Gastrocnemius medialis (tissue), 4 donors: ENCODE data around the gene ZDHHC14. TPM values are rescaled to one million over a fixed set of nuclear protein-coding genes. Genes with fewer than 3 reads are reported as not detected.

Experiments
- ATAC-seq, 2 donors: fragments of 150-250 bp; one replicate each; pipeline ENCODE4 v1.9.1; 2016
- DNase-seq, 2 donors: peaks; one replicate each; pipeline ENCODE4 v3.0.0-alpha.2; 2019
- H3K27ac ChIP-seq, 4 donors: fragments of 200-600 bp; sonication (generic); 1 replicate in 1 of 4; 2 replicates in 3 of 4; pipeline ENCODE4 v1.5.1; 2016 to 2018; ENCODE audit warnings: mild to moderate bottlenecking in 2 of 4, moderate library complexity in 1 of 4
- H3K27me3 ChIP-seq, 3 donors: fragments of 200-600 bp; sonication (generic) in 2 of 3; 1 replicate in 1 of 3; 2 replicates in 2 of 3; pipeline versions ENCODE4 v1.5.1 to v1.6.0; 2016 to 2019; ENCODE audit warnings: mild to moderate bottlenecking in 1 of 3, moderate library complexity in 1 of 3
- H3K36me3 ChIP-seq, 2 donors: fragments of 200-600 bp; sonication (generic) in 1 of 2; one replicate each; pipeline ENCODE4 v1.5.1; 2017 to 2018
- H3K4me1 ChIP-seq, 2 donors: fragments of 200-600 bp; sonication (generic) in 1 of 2; one replicate each; pipeline ENCODE4 v1.5.1; 2016 to 2017; ENCODE audit warnings: mild to moderate bottlenecking in 2 of 2
- H3K4me3 ChIP-seq, 4 donors: fragments of 200-600 bp; sonication (generic) in 3 of 4; 1 replicate in 1 of 4; 2 replicates in 3 of 4; pipeline ENCODE4 v1.5.1; 2016 to 2019; ENCODE audit warnings: mild to moderate bottlenecking in 2 of 4
- H3K9me3 ChIP-seq, 3 donors: fragments of 200-600 bp; sonication (generic) in 2 of 3; 1 replicate in 1 of 3; 2 replicates in 2 of 3; pipeline ENCODE4 v1.5.1; 2016 to 2019
- POLR2A ChIP-seq, 2 donors: fragments of 450-650 bp; IDR thresholded peaks; one replicate each; pipeline ENCODE4 v1.6.1; 2017; ENCODE audit warnings: antibody characterized with exemption in 2 of 2, mild to moderate bottlenecking in 2 of 2, moderate library complexity in 2 of 2
- in situ Hi-C, 4 donors: fragments of 200-750 bp; cut with MboI; loops; one replicate each; pipeline versions ENCODE4 v1.15.0 to v1.8.0; 2017; ENCODE audit warnings: low sequenced_read_pairs in 4 of 4
- intact Hi-C: fragments of 100-400 bp; cut with DNase I; formaldehyde crosslinking; loops from one replicate; pipeline ENCODE4 v1.15.1; 2023; ENCODE audit warnings: low total_unique reads
- total RNA-seq, 4 donors: library from RNA; depleted of rRNA; stranded (reverse); fragments of >200 nt; gene quantifications; one replicate each; pipeline versions ENCODE4 v1.1.0 to v1.2.3, GENCODE V29; 2016
- TF ChIP-seq, protein P1 (sequence below), 5 experiments: fragments of 450-650 bp in 3 of 5; fragments of 200-600 bp in 2 of 5; sonication (generic) in 2 of 5; IDR thresholded peaks in 4 of 5; conservative IDR thresholded peaks in 1 of 5; 1 replicate in 4 of 5; 2 replicates in 1 of 5; pipeline ENCODE4 v1.5.1; 2016 to 2019; ENCODE audit warnings: antibody characterized with exemption in 5 of 5, mild to moderate bottlenecking in 3 of 5, moderate library complexity in 3 of 5

Gene ZDHHC14
- total RNA-seq, 4 donors from 2014 or later, result 3.7 to 7.7 (median 5.9) TPM

DNA sequence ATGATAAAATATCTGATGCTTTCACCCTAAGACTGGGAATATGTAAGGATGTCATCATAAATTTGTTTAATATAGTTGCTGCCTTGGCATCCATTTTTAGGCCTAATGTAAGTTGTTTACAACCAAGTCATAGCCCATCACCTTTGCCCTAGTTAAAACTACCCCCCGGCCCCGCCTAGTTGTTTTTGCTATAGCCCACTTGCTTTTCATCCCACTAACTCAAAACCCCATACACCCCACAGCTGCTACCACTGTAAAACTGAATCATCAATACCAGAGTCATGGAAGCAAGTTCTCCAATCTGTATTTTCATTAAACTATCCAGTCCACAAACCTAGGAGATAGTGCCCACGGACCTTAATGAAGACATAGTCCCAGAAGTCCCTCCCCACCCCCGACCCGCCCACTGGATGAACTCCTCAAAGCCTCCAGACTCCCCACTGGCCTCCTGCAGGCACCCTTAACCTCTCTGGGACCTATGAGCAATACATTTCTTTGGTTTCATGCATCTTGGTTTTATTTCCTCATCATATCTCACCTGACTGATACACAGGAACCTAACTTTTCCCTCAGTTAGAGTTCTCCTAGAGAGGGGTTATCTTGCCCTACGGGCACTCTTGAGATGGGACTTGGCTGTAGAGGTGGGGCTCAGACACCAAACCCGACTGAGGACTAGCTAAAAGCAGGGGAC, 12.5 kb upstream of the ZDHHC14 start:
- no peaks in the 10 kb centered on the region for H3K9me3 ChIP-seq
- no peaks in the 10 kb centered on the region for H3K27me3 ChIP-seq
- no peak for DNase-seq
- TF ChIP-seq POLR2A (IDR thresholded peaks at IDR 0.05), result no peak
- TF ChIP-seq, protein P1, sequence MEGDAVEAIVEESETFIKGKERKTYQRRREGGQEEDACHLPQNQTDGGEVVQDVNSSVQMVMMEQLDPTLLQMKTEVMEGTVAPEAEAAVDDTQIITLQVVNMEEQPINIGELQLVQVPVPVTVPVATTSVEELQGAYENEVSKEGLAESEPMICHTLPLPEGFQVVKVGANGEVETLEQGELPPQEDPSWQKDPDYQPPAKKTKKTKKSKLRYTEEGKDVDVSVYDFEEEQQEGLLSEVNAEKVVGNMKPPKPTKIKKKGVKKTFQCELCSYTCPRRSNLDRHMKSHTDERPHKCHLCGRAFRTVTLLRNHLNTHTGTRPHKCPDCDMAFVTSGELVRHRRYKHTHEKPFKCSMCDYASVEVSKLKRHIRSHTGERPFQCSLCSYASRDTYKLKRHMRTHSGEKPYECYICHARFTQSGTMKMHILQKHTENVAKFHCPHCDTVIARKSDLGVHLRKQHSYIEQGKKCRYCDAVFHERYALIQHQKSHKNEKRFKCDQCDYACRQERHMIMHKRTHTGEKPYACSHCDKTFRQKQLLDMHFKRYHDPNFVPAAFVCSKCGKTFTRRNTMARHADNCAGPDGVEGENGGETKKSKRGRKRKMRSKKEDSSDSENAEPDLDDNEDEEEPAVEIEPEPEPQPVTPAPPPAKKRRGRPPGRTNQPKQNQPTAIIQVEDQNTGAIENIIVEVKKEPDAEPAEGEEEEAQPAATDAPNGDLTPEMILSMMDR (IDR thresholded peaks at IDR 0.05 in 4 of 5, conservative IDR thresholded peaks at IDR 0.05 in 1 of 5), result no peak
- H3K4me3 ChIP-seq, result no peak overlapping the region
- H3K4me1 ChIP-seq, result no peaks in the 10 kb centered on the region
- in situ Hi-C loops (no loop called here), intact Hi-C loops (no loop called here)
- no peaks in the 10 kb centered on the region for H3K36me3 ChIP-seq
- ATAC-seq, result no peak
- no peak overlapping the region for H3K27ac ChIP-seq

DNA sequence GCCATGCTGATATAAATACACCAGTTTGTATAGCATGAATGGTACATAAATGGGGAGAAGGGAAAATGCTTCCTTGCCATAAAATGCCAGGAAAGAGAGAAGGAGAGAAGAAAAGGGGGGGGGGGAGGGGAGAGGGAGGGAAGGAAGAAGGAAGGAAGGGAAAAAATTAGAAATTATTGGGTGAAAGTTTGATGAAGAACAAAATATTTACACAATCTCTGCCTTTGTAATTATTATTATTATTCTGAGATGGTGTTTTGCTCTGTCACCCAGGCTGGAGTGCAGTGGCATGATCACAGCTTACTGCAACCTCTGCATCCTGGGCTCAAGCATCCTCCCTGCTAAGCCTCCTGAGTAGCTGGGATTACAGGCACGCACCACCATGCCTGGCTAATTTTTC, 10.2 kb upstream of the ZDHHC14 start:
- no peak for ATAC-seq
- H3K4me1 ChIP-seq, result no peaks in the 10 kb centered on the region
- in situ Hi-C loops, result loop anchor here in 1 of 4 donors (10.0 kb wide), 1 partner anchor 46 kb away; the partner anchor contains the start of gene TMEM242

DNA sequence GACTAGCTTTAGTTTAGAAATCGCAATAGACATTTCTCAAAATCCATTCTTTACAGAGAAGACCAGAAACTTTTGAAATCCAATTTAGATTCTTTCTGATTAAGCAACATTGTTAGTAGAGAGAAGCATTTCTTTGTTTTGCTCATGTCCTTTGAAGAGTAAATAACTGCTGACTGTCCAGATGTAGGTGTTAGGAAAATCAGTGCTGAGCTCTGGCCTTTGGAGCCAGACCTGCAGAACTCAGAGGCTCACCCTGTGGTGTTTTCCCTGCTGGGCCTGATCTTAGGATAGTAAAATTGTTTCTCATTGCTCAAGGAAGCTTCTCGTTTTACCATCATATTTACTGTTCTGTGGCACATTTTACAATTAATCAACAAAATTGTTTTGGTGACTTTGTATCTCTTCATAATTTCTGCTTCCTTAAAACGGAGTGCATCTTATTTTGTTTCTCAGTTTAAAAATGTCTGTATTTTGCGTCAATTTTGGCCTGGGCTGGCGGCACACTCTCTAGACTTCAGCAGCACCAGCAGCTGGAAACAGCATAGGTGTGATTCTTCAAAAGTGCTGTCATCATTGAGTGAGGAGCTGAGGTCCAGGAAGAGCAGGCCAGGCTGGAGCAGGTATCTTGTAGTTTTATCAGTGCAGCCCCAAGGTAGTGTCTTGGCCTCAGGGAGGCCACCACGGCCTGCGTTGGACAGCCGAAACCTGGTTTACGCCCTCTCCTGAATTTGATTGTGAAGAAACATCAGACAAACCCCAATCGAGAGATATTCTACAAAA, 8.3 kb upstream of the ZDHHC14 start:
- in situ Hi-C loops (loop anchor here in 1 of 4 donors (10.0 kb wide), 1 partner anchor 48 kb away; the partner anchor contains the start of gene TMEM242), intact Hi-C loops (no loop called here)
- no peak for TF ChIP-seq POLR2A (IDR thresholded peaks at IDR 0.05)
- TF ChIP-seq, protein P1 (IDR thresholded peaks at IDR 0.05 in 4 of 5, conservative IDR thresholded peaks at IDR 0.05 in 1 of 5), result no peak

More for the DNA sequence above, 10.2 kb upstream of the ZDHHC14 start:
- no peak overlapping the region for H3K27ac ChIP-seq
- TF ChIP-seq, protein P1 (IDR thresholded peaks at IDR 0.05 in 4 of 5, conservative IDR thresholded peaks at IDR 0.05 in 1 of 5), result no peak
- no peak for TF ChIP-seq POLR2A (IDR thresholded peaks at IDR 0.05)
- no peak for DNase-seq
- H3K36me3 ChIP-seq, result no peaks in the 10 kb centered on the region
- H3K4me3 ChIP-seq, result no peak overlapping the region
- intact Hi-C loops, result no loop called here
- no peaks in the 10 kb centered on the region for H3K27me3 ChIP-seq
- H3K9me3 ChIP-seq, result no peaks in the 10 kb centered on the region

DNA sequence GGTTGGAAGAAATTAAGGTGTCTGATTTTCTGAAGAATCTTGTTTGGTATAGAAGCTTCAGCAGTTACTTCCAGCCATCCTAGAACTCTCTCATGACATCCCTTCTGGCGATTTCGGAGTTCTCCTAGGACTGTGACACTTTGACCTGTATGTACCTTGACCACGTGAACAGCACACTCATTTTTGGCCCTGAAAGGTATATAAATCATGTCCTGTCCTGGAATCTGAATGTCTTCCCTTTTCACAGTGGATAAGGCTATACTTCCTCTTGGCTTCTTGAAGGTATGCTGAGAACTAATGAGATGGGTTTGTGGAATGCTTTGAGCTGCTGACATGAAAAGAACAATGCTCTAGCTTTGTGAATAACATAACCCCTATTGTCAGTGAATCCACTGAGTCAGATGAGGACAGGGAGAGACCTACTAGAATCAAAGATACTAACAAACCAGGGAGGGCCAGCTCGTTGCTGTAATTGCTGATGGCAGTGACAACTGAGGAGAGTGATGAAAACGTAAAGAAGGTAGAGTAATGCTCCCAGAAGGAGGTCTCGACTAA, 6.0 kb upstream of the ZDHHC14 start:
- no peak overlapping the region for H3K4me3 ChIP-seq
- in situ Hi-C loops, result loop anchor here in 2 of 4 donors (5.0 to 25.0 kb wide), 3 partner anchors 43 to 212 kb away; partner anchors contain the start of gene TMEM242 (in 1 of the 2)
- H3K4me1 ChIP-seq, result peaks cover 5% of the 10 kb centered on the region in 2 donors
- no peak for DNase-seq
- intact Hi-C loops, result no loop called here
- TF ChIP-seq, protein P1 (IDR thresholded peaks at IDR 0.05 in 4 of 5, conservative IDR thresholded peaks at IDR 0.05 in 1 of 5), result no peak
- TF ChIP-seq POLR2A (IDR thresholded peaks at IDR 0.05), result no peak
- H3K27ac ChIP-seq, result no peak overlapping the region
- no peak for ATAC-seq
- no peaks in the 10 kb centered on the region for H3K36me3 ChIP-seq
- H3K27me3 ChIP-seq, result no peaks in the 10 kb centered on the region
- no peaks in the 10 kb centered on the region for H3K9me3 ChIP-seq

More for the DNA sequence above, 8.3 kb upstream of the ZDHHC14 start:
- Histone ChIP-seq H3K27me3 (no peaks in the 10 kb centered on the region), H3K4me3 (no peak overlapping the region), H3K4me1 (no peaks in the 10 kb centered on the region), H3K9me3 (no peaks in the 10 kb centered on the region), H3K36me3 (no peaks in the 10 kb centered on the region), H3K27ac (no peak overlapping the region)
- ATAC-seq, result no peak
- no peak for DNase-seq
